Measurements from ENCODE around the gene MPO.

Gene MPO

GRCh38 chr17:58277107-58277801 lies 3.5 kb downstream of the MPO start:
- TF ChIP-seq ZNF70 (CRISPR knock-in tag; IDR thresholded peaks at IDR 0.05) (no peak), GLIS3 (CRISPR knock-in tag; IDR thresholded peaks at IDR 0.05) (no peak), CSRNP3 (CRISPR knock-in tag; IDR thresholded peaks at IDR 0.05) (no peak), SNAI2 (CRISPR knock-in tag; IDR thresholded peaks at IDR 0.05) (no peak), TSHZ2 (CRISPR knock-in tag; IDR thresholded peaks at IDR 0.05) (no peak), PATZ1 (CRISPR knock-in tag; IDR thresholded peaks at IDR 0.05; ENCODE audit: borderline replicate concordance) (no peak), ARNTL (CRISPR knock-in tag; IDR thresholded peaks at IDR 0.05; ENCODE audit: borderline replicate concordance, low read depth) (no peak)
- no peak for ATAC-seq

GRCh38 chr17:58276423-58276822 lies 4.3 kb downstream of the MPO start:
- ATAC-seq = no peak
- TF ChIP-seq TSHZ2 (CRISPR knock-in tag; IDR thresholded peaks at IDR 0.05) = no peak
- no peak for TF ChIP-seq ZNF8 (CRISPR knock-in tag; IDR thresholded peaks at IDR 0.05)
- TF ChIP-seq OSR1 (CRISPR knock-in tag; IDR thresholded peaks at IDR 0.05) = no peak
- no peak for TF ChIP-seq GLIS3 (CRISPR knock-in tag; IDR thresholded peaks at IDR 0.05)
- no peak for TF ChIP-seq ZNF565 (CRISPR knock-in tag; conservative IDR thresholded peaks at IDR 0.05; ENCODE audit: low read depth)
- TF ChIP-seq CSDC2 (CRISPR knock-in tag; IDR thresholded peaks at IDR 0.05) = no peak
- no peak for TF ChIP-seq ZC3H10 (CRISPR knock-in tag; IDR thresholded peaks at IDR 0.05)
- no peak for TF ChIP-seq CREB5 (CRISPR knock-in tag; IDR thresholded peaks at IDR 0.05; ENCODE audit: low read depth)
- no peak for TF ChIP-seq PPARA (CRISPR knock-in tag; IDR thresholded peaks at IDR 0.05; ENCODE audit: borderline replicate concordance)
- no peak for TF ChIP-seq SNAI2 (CRISPR knock-in tag; IDR thresholded peaks at IDR 0.05)

GRCh38 chr17:58275417-58275816 lies 5.3 kb downstream of the MPO start:
- TF ChIP-seq CSDC2 (CRISPR knock-in tag; IDR thresholded peaks at IDR 0.05) (no peak), POU6F1 (CRISPR knock-in tag; IDR thresholded peaks at IDR 0.05; ENCODE audit: borderline replicate concordance, low read depth) (no peak), PPARA (CRISPR knock-in tag; IDR thresholded peaks at IDR 0.05; ENCODE audit: borderline replicate concordance) (no peak), OSR1 (CRISPR knock-in tag; IDR thresholded peaks at IDR 0.05) (no peak), ARNTL (CRISPR knock-in tag; IDR thresholded peaks at IDR 0.05; ENCODE audit: borderline replicate concordance, low read depth) (no peak), RARB (CRISPR knock-in tag; IDR thresholded peaks at IDR 0.05) (no peak), ZFP3 (CRISPR knock-in tag; IDR thresholded peaks at IDR 0.05) (no peak), BACH2 (CRISPR knock-in tag; IDR thresholded peaks at IDR 0.05; ENCODE audit: borderline replicate concordance) (no peak), TOX (CRISPR knock-in tag; IDR thresholded peaks at IDR 0.05; ENCODE audit: borderline replicate concordance) (no peak), PATZ1 (CRISPR knock-in tag; IDR thresholded peaks at IDR 0.05; ENCODE audit: borderline replicate concordance) (no peak), ZNF70 (CRISPR knock-in tag; IDR thresholded peaks at IDR 0.05) (no peak)

More at GRCh38 chr17:58275417-58275816, 5.3 kb downstream of the MPO start:
- ATAC-seq = no peak

All from SK-N-SH treated with all-trans-retinoic acid at 6 μM for 48 hours (cell line).